C4-2B (cell line): ENCODE results near the gene SUPT5H.

Source experiments
- CTCF ChIP-seq: fragments of 450-650 bp; conservative IDR thresholded peaks from 2 replicates; pipeline ENCODE4 v1.5.1; 2017; ENCODE audit warnings: mild to moderate bottlenecking
- ZFX ChIP-seq: fragments of 450-650 bp; IDR thresholded peaks from 2 replicates; pipeline ENCODE4 v1.6.1; 2017

DNA sequence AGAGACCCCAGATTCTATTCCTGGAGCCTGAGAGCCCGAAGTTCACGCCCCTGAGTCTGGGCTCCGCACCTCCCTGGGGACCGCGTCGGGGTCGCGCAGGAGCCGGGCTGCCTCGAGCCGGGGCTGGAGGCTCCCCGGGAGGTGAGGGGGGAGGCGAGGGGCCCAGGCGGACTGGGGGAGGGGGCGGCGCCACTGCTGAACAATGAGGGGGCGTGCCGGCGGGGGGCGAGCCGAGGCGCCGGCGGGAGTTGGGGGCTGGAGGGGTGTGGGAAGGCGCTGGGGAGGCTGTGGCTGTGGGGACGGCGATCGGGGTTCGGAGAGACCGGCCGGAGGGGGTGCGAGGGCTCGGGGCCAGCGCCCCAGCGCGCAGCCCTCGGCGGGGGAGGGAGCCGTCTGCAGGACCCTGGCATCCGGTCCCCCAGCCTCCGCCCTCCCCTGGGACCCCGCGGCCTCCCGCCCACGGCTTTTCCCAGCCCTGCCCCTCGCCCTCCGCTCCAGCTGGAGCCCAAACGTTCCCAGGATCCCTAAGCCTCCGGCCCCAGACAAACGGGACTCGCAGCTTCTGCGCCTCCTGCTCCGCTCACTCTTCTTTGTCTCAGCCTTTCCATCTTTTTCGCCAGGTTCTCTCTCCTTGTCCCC, 32.0 kb upstream of the SUPT5H start:
- TF ChIP-seq CTCF (no peak), ZFX (no peak)
